Ovary (tissue), 9 donors: ENCODE results near the gene PGAP3. TPM values are rescaled to one million over a fixed set of nuclear protein-coding genes. Genes with fewer than 3 reads are reported as not detected.

Source experiments
- DNase-seq, 5 donors: peaks; one replicate each; pipeline ENCODE4 v3.0.0-alpha.2; 2019 to 2020
- H3K27ac ChIP-seq, 2 donors: fragments of 200-600 bp; one replicate each; pipeline versions ENCODE4 v1.5.1 to v1.8.0; 2019 to 2022
- H3K27me3 ChIP-seq: fragments of 200-600 bp; one replicate; pipeline ENCODE4 v1.8.0; 2022
- H3K36me3 ChIP-seq: fragments of 200-600 bp; sonication (generic); one replicate; pipeline ENCODE4 v1.5.1; 2019
- H3K4me1 ChIP-seq: one replicate; pipeline ENCODE4 v1.8.1; 2013; ENCODE audit warnings: mild to moderate bottlenecking, moderate library complexity; ENCODE audit not compliant: insufficient read depth
- H3K4me3 ChIP-seq: fragments of 200-600 bp; sonication (generic); one replicate; pipeline ENCODE4 v1.5.1; 2017
- H3K9me3 ChIP-seq, 2 donors: fragments of 200-600 bp in 1 of 2; sonication (generic) in 1 of 2; one replicate each; pipeline versions ENCODE4 v1.5.1 to v1.8.1; 2013 to 2019; ENCODE audit warnings: mild to moderate bottlenecking in 1 of 2, moderate library complexity in 1 of 2
- CTCF ChIP-seq, 3 donors: fragments of 450-650 bp in 2 of 3; fragments of 200-600 bp in 1 of 3; IDR thresholded peaks; one replicate each; pipeline versions ENCODE4 v1.5.1 to v1.8.0; 2016 to 2022; ENCODE audit warnings: antibody characterized with exemption in 3 of 3, mild to moderate bottlenecking in 1 of 3
- EP300 ChIP-seq: sonication (generic); formaldehyde crosslinking; IDR thresholded peaks from one replicate; pipeline ENCODE4 v1.6.1; 2017; ENCODE audit warnings: antibody characterized with exemption
- POLR2A ChIP-seq: fragments of 450-650 bp; IDR thresholded peaks from one replicate; pipeline ENCODE4 v1.6.1; 2017; ENCODE audit warnings: antibody characterized with exemption, mild to moderate bottlenecking, moderate library complexity
- WGBS, 3 donors: extraction: QIAGEN DNeasy Blood & Tissue Kit in 1 of 3; methylation state at CpG; one replicate each; pipeline versions ENCODE4 v1.1.5 to v1.1.7; 2013 to 2017; 5-methylcytosine and 5-hydroxymethylcytosine counted together
- intact Hi-C, 4 donors: fragments of 100-400 bp; cut with DNase I; formaldehyde crosslinking; loops; one replicate each; pipeline versions ENCODE4 v1.11.0 to v1.15.1; 2022 to 2023
- polyA plus RNA-seq, 2 donors: library from polyadenylated mRNA; stranded (reverse); fragments of 200-250 nt in 1 of 2; fragments of 350-450 nt in 1 of 2; fragmentation: Illumina TruSeq in 1 of 2; extraction: RNeasy Lipid Tissue Mini Kit (QIAGEN cat#74804) in 1 of 2; gene quantifications; one replicate each; pipeline ENCODE4 v1.2.3, GENCODE V29; 2013 to 2014
- total RNA-seq, 7 donors: library from RNA; depleted of rRNA in 2 of 7; stranded (reverse); fragments of >200 nt in 2 of 7; fragmentation: NEBNext Ultra II Directional in 3 of 7; extraction: Animal tissue kit (Norgen Biotek cat#: 25700) in 3 of 7; gene quantifications; one replicate each; pipeline versions ENCODE4 v1.1.0 to v1.2.4, GENCODE V29; 2016 to 2023
- donor health status: DM: no; HTN: no; CAD: no; lungs with moderate emphysema.
- donor health status: DM: no; HTN: no; CAD: no.
- donor health status: Bipolar disorder and iron deficiency.
- donor health status: DM: yes; HTN: yes; CAD: no.
- donor health status: DM: no; HTN: no; CAD: no.
- donor health status: DM: yes; HTN: yes; CAD: no.

Gene PGAP3
- total and polyA plus RNA-seq, 9 donors: 7.9 to 31.3 (median 19.6) TPM

GRCh38 chr17:39636927-39637736, 50.7 kb downstream of the PGAP3 start, which contains the start of gene STARD3:
STARD3 (plus strand) TSS chr17:39637144; CDS start chr17:39653532, 16,388 bp downstream.
- peaks cover 15% of the 10 kb centered on the region for H3K4me1 ChIP-seq
- 0 to 1% (median 0%) methylated on average over 59 to 69 of the region's 69 CpGs for WGBS, 3 donors
- intact Hi-C loops: no loop called here
- H3K36me3 ChIP-seq: no peaks in the 10 kb centered on the region
- H3K27ac ChIP-seq: peak within 1 kb of the TSS; percentile 88 to 93
- peak; percentile 90 to 95 (median 93) for DNase-seq
- no peaks in the 10 kb centered on the region for H3K9me3 ChIP-seq
- H3K27me3 ChIP-seq: no peaks in the 10 kb centered on the region
- H3K4me3 ChIP-seq: peak within 1 kb of the TSS; percentile 87
- TF ChIP-seq CTCF (IDR thresholded peaks at IDR 0.05) (peak in 1 of 3 donors; percentile 38), POLR2A (peak; percentile 57), EP300 (no peak)

GRCh38 chr17:39636587-39636926, 51.3 kb downstream of the PGAP3 start:
- peak overlapping the region; percentile 87 for H3K4me3 ChIP-seq
- 9 to 12% (median 11%) methylated on average over 6 of the region's 6 CpGs for WGBS, 3 donors
- intact Hi-C loops: no loop called here
- H3K27ac ChIP-seq: peak overlapping the region; percentile 88 to 93
- no peaks in the 10 kb centered on the region for H3K36me3 ChIP-seq
- DNase-seq: no peak
- H3K27me3 ChIP-seq: no peaks in the 10 kb centered on the region
- TF ChIP-seq EP300 (no peak), CTCF (IDR thresholded peaks at IDR 0.05) (no peak), POLR2A (no peak)
- H3K9me3 ChIP-seq: no peaks in the 10 kb centered on the region
- H3K4me1 ChIP-seq: peaks cover 15% of the 10 kb centered on the region

- no peaks in the 10 kb centered on the region for H3K27me3 ChIP-seq
- H3K27ac ChIP-seq: peak overlapping the region in 1 of 2 donors; percentile 93
- peaks cover 15% of the 10 kb centered on the region for H3K4me1 ChIP-seq
- H3K4me3 ChIP-seq: no peak overlapping the region
- intact Hi-C loops: no loop called here
- TF ChIP-seq CTCF (IDR thresholded peaks at IDR 0.05) (no peak), POLR2A (no peak), EP300 (no peak)
- H3K36me3 ChIP-seq: no peaks in the 10 kb centered on the region
- H3K9me3 ChIP-seq: no peaks in the 10 kb centered on the region
- 86 to 88% (median 88%) methylated on average over 8 of the region's 8 CpGs for WGBS, 3 donors
- DNase-seq: no peak
These were observed 52.2 kb downstream of the PGAP3 start for GRCh38 chr17:39635614-39636176.

GRCh38 chr17:39634384-39634871, 53.4 kb downstream of the PGAP3 start:
- no peak overlapping the region for H3K27ac ChIP-seq
- 42 to 50% (median 44%) methylated on average over 2 of the region's 2 CpGs for WGBS, 3 donors
- intact Hi-C loops: loop anchor here in 1 of 4 donors (5.0 kb wide), 1 partner anchor 98 kb away; the partner anchor contains the start of gene MIEN1

More at GRCh38 chr17:39634384-39634871, 53.4 kb downstream of the PGAP3 start:
- Histone ChIP-seq H3K4me1 (peaks cover 10% of the 10 kb centered on the region), H3K9me3 (no peaks in the 10 kb centered on the region), H3K4me3 (no peak overlapping the region), H3K36me3 (no peaks in the 10 kb centered on the region), H3K27me3 (no peaks in the 10 kb centered on the region)
- DNase-seq: no peak
- TF ChIP-seq POLR2A: no peak
- TF ChIP-seq EP300: no peak
- TF ChIP-seq CTCF (IDR thresholded peaks at IDR 0.05): peak; percentile 41 to 69 (median 54)
